ENCODE results near the gene PLPPR1. TPM values are rescaled to one million over a fixed set of nuclear protein-coding genes. Genes with fewer than 3 reads are reported as not detected.
A peak's percentile ranks its signal among the peaks of the same experiment; 100 is the strongest.

Gene PLPPR1
- total RNA-seq, 1 experiment from 2014 or later: not detected

DNA sequence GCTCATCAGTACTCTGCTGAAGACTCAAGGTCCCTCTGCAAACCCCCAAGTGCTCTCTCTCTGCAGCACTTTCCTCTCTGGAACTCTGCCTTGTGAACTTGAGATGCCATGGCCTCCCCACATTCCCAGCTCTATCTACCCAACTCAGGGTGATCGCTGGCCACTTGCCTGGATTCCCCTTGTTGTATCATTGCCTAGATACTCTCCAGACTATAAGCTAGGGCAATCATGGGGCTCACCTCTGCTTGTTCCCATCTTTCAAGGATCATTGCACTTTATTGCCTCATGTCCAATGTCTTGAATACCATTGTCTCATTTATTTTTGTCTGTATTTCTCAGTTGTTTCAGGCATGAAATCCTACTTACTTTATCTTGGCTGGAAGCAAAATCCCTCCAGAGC is 144.1 kb downstream of the PLPPR1 start:
- ChIA-PET POLR2A (ENCODE audit: low non-redundant PET) (no interaction called here), CTCF (no interaction called here)
- Histone ChIP-seq H3K27me3 (replicated peaks; ENCODE audit: insufficient read depth, low read depth, low read length, poor library complexity) (no peaks in the 10 kb centered on the region), H3K27ac (ENCODE audit: low read depth, low read length, poor library complexity, severe bottlenecking) (no peak overlapping the region), H3K36me3 (ENCODE audit: insufficient read depth, low read length, poor library complexity, severe bottlenecking) (no peaks in the 10 kb centered on the region), H3K4me3 (ENCODE audit: low read depth, low read length, poor library complexity, severe bottlenecking) (no peak overlapping the region), H3K4me1 (ENCODE audit: insufficient read depth, low read length, poor library complexity, severe bottlenecking) (no peaks in the 10 kb centered on the region), H3K9me3 (ENCODE audit: low read depth, low read length, poor library complexity, severe bottlenecking) (no peaks in the 10 kb centered on the region)
- TF ChIP-seq, protein P1, sequence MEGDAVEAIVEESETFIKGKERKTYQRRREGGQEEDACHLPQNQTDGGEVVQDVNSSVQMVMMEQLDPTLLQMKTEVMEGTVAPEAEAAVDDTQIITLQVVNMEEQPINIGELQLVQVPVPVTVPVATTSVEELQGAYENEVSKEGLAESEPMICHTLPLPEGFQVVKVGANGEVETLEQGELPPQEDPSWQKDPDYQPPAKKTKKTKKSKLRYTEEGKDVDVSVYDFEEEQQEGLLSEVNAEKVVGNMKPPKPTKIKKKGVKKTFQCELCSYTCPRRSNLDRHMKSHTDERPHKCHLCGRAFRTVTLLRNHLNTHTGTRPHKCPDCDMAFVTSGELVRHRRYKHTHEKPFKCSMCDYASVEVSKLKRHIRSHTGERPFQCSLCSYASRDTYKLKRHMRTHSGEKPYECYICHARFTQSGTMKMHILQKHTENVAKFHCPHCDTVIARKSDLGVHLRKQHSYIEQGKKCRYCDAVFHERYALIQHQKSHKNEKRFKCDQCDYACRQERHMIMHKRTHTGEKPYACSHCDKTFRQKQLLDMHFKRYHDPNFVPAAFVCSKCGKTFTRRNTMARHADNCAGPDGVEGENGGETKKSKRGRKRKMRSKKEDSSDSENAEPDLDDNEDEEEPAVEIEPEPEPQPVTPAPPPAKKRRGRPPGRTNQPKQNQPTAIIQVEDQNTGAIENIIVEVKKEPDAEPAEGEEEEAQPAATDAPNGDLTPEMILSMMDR (conservative IDR thresholded peaks at IDR 0.05; ENCODE audit: low read depth, low read length): no peak
- TF ChIP-seq EZH2 (IDR thresholded peaks at IDR 0.05; ENCODE audit: borderline replicate concordance, low read depth, low read length, poor library complexity, severe bottlenecking): no peak
- no peak for DNase-seq (ENCODE audit: low spot score)
- BruUV-seq (replicated peaks): no TSS peak
- intact Hi-C loops (cut with micrococcal nuclease; ENCODE audit: unreplicated experiment): no loop called here

DNA sequence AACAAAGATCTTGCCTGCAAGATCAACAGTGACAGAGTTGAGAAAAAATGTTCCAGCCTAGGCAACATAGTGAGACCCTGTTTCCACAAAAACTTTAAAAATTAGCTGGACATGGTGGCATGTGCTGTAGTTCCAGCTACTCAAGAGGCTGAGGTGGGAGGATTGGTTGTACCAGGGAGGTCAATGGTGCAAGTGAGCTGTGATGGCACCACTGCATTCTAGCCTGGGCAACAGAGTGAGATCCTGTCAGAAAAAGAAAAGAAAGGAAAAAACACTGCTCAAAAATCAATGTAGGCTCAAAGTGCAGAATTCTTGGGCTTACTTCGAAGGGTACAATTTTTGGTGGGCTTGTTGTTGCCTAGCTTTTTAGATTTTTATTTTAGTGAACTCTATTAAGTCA is 145.4 kb downstream of the PLPPR1 start:
- TF ChIP-seq EZH2 (IDR thresholded peaks at IDR 0.05; ENCODE audit: borderline replicate concordance, low read depth, low read length, poor library complexity, severe bottlenecking): no peak
- TF ChIP-seq, protein P1 (conservative IDR thresholded peaks at IDR 0.05; ENCODE audit: low read depth, low read length): no peak
- Histone ChIP-seq H3K9me3 (ENCODE audit: low read depth, low read length, poor library complexity, severe bottlenecking) (no peaks in the 10 kb centered on the region), H3K27ac (ENCODE audit: low read depth, low read length, poor library complexity, severe bottlenecking) (no peak overlapping the region), H3K27me3 (replicated peaks; ENCODE audit: insufficient read depth, low read depth, low read length, poor library complexity) (no peaks in the 10 kb centered on the region), H3K36me3 (ENCODE audit: insufficient read depth, low read length, poor library complexity, severe bottlenecking) (no peaks in the 10 kb centered on the region), H3K4me1 (ENCODE audit: insufficient read depth, low read length, poor library complexity, severe bottlenecking) (no peaks in the 10 kb centered on the region), H3K4me3 (ENCODE audit: low read depth, low read length, poor library complexity, severe bottlenecking) (no peak overlapping the region)
- POLR2A ChIA-PET (ENCODE audit: low non-redundant PET): no interaction called here
- no peak for DNase-seq (ENCODE audit: low spot score)
- no TSS peak for BruUV-seq (replicated peaks)
- intact Hi-C loops (cut with micrococcal nuclease; ENCODE audit: unreplicated experiment): no loop called here
- CTCF ChIA-PET: no interaction called here

DNA sequence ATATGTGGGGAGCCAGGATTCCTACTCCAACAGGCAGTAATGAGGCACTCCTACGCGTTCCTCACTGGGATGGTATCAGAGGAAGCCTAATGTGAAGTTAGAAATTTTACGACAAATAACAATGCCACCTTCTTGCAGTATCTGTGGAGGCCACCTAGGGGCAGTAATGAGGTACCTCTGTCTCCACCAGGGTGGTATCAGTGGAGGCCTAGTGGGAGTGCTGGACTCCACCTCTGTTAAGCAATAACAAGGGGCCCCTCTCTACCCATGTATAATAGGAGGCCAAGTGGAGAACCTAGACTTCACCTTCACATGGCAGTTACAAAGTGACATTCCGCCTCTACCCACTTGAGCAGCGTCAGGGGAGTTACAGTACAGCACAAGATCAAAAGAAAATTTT is 147.9 kb downstream of the PLPPR1 start:
- Histone ChIP-seq H3K27me3 (replicated peaks; ENCODE audit: insufficient read depth, low read depth, low read length, poor library complexity) (no peaks in the 10 kb centered on the region), H3K4me3 (ENCODE audit: low read depth, low read length, poor library complexity, severe bottlenecking) (no peak overlapping the region), H3K27ac (ENCODE audit: low read depth, low read length, poor library complexity, severe bottlenecking) (no peak overlapping the region), H3K4me1 (ENCODE audit: insufficient read depth, low read length, poor library complexity, severe bottlenecking) (no peaks in the 10 kb centered on the region), H3K36me3 (ENCODE audit: insufficient read depth, low read length, poor library complexity, severe bottlenecking) (no peaks in the 10 kb centered on the region), H3K9me3 (ENCODE audit: low read depth, low read length, poor library complexity, severe bottlenecking) (no peaks in the 10 kb centered on the region)
- ChIA-PET POLR2A (ENCODE audit: low non-redundant PET) (no interaction called here), CTCF (no interaction called here)
- TF ChIP-seq EZH2 (IDR thresholded peaks at IDR 0.05; ENCODE audit: borderline replicate concordance, low read depth, low read length, poor library complexity, severe bottlenecking): no peak
- TF ChIP-seq, protein P1 (conservative IDR thresholded peaks at IDR 0.05; ENCODE audit: low read depth, low read length): peak; percentile 52
- intact Hi-C loops (cut with micrococcal nuclease; ENCODE audit: unreplicated experiment): no loop called here
- peak; percentile 29 for DNase-seq (ENCODE audit: low spot score)
- BruUV-seq (replicated peaks): no TSS peak
